ENCODE results near the gene KRTAP10-5.

KRTAP10-5 gene

DNA sequence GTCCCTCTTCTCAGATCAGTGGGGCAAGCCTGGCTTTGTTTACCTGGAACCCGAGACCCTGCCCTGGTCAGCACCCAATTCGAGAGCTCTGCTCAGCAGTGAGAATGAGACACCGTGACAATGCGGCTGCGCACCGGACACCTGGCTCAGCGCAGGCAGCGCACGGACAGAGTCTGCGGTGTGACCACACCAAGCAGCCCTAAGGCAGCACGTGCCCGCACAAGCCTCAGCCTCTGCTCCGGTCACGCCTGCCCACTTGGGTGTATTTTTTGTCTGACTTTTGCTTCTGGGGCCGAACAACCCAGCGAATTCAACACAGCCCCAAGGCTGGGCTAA is 36.2 kb upstream of the KRTAP10-5 start:
- no peak for DNase-seq (ENCODE audit: extremely low read depth, insufficient read length)
- H3K4me3 ChIP-seq (replicated peaks; ENCODE audit: low read depth, low read length) = no peak overlapping the region

DNA sequence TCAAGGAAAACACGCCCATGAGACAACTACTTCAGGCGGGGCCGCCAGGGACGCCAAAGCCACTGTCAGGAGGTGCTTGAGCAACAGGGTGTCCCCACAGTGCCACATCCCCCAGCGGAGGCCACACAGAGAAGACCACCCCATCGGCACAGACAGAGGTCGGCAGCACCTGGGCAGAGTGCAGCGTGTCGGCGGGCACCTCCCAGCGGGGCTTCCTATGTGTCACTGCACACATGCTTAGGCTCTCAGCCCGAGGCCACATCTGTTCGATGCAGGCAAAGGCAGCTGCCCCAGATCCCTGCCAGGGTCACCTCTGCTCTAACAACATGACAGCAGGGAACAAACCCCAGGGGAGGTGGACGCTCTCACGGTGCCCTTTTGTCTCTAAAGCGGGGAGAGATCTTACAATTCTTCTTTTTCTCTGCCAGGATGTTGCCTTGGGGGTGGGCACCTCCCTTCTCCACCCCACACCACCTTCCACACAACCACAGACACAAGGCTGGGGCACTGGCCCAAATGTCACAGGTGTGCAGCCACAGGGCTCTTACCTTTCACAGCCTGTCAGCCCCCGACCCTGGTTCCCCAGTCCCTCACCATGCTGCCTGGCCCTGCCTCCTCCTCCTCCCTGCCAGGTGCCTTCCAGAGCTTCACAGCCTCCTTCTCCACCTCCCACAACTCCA is 35.6 kb upstream of the KRTAP10-5 start:
- TF ChIP-seq, protein P1, sequence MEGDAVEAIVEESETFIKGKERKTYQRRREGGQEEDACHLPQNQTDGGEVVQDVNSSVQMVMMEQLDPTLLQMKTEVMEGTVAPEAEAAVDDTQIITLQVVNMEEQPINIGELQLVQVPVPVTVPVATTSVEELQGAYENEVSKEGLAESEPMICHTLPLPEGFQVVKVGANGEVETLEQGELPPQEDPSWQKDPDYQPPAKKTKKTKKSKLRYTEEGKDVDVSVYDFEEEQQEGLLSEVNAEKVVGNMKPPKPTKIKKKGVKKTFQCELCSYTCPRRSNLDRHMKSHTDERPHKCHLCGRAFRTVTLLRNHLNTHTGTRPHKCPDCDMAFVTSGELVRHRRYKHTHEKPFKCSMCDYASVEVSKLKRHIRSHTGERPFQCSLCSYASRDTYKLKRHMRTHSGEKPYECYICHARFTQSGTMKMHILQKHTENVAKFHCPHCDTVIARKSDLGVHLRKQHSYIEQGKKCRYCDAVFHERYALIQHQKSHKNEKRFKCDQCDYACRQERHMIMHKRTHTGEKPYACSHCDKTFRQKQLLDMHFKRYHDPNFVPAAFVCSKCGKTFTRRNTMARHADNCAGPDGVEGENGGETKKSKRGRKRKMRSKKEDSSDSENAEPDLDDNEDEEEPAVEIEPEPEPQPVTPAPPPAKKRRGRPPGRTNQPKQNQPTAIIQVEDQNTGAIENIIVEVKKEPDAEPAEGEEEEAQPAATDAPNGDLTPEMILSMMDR (IDR thresholded peaks at IDR 0.05; ENCODE audit: insufficient read depth, low read length, poor library complexity, severe bottlenecking) = no peak
- no peak for DNase-seq (ENCODE audit: extremely low read depth, insufficient read length)

More for the DNA sequence above, 36.2 kb upstream of the KRTAP10-5 start:
- H3K27me3 ChIP-seq (replicated peaks; ENCODE audit: control insufficient read depth, insufficient read depth, low read length) = no peaks in the 10 kb centered on the region
- TF ChIP-seq, protein P1 (IDR thresholded peaks at IDR 0.05; ENCODE audit: insufficient read depth, low read length, poor library complexity, severe bottlenecking) = no peak
- H3K36me3 ChIP-seq (ENCODE audit: control insufficient read depth, insufficient read depth, low read length) = no peaks in the 10 kb centered on the region

DNA sequence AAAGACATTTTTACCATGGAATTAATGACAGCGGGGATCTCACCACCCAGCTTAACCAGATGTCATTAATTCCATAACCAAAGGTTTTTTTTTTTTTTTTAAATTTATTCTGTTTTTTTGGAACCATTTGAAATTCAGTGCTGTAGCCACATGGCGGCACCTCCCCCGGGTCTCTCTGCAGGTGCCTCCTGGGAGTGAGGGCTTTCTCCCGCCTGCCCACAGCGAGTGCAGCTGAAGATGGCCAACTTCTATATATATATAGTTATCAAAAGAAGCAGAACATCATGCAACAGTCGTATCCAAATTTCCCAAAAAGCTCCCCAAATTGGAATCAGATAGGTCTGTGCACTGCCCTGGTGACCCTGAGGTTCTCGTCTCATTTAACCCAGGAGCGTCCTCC is 35.1 kb upstream of the KRTAP10-5 start:
- TF ChIP-seq, protein P1 (IDR thresholded peaks at IDR 0.05; ENCODE audit: insufficient read depth, low read length, poor library complexity, severe bottlenecking) = no peak
- DNase-seq (ENCODE audit: extremely low read depth, insufficient read length) = no peak
- Histone ChIP-seq H3K4me3 (replicated peaks; ENCODE audit: low read depth, low read length) (no peak overlapping the region), H3K27me3 (replicated peaks; ENCODE audit: control insufficient read depth, insufficient read depth, low read length) (no peaks in the 10 kb centered on the region), H3K36me3 (ENCODE audit: control insufficient read depth, insufficient read depth, low read length) (no peaks in the 10 kb centered on the region)

More for the DNA sequence above, 35.6 kb upstream of the KRTAP10-5 start:
- H3K4me3 ChIP-seq (replicated peaks; ENCODE audit: low read depth, low read length) = no peak overlapping the region
- no peaks in the 10 kb centered on the region for H3K27me3 ChIP-seq (replicated peaks; ENCODE audit: control insufficient read depth, insufficient read depth, low read length)
- H3K36me3 ChIP-seq (ENCODE audit: control insufficient read depth, insufficient read depth, low read length) = no peaks in the 10 kb centered on the region

DNA sequence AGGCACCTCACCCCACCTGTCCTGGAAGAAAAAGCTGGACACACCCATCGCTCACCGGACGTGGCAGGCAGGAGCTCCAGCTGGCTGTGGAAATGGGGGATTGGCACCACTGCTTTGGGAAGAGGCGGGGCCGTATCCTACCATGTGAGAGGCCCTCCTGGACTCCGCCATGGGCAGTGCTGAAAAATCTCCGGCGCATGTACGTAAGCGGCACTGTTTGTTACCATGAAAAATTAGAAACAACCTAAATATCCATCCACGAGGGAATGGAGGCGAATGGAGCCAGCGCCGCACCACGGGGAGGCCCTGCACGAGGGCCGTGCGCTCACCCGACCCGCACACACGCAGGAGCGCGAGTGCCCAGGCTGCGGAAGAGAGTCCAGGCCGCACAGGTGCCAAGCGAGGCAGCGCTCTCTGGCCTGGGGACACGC is 34.6 kb upstream of the KRTAP10-5 start:
- DNase-seq (ENCODE audit: extremely low read depth, insufficient read length) = no peak
- H3K27me3 ChIP-seq (replicated peaks; ENCODE audit: control insufficient read depth, insufficient read depth, low read length) = no peaks in the 10 kb centered on the region
- H3K36me3 ChIP-seq (ENCODE audit: control insufficient read depth, insufficient read depth, low read length) = no peaks in the 10 kb centered on the region
- TF ChIP-seq, protein P1 (IDR thresholded peaks at IDR 0.05; ENCODE audit: insufficient read depth, low read length, poor library complexity, severe bottlenecking) = no peak
- no peak overlapping the region for H3K4me3 ChIP-seq (replicated peaks; ENCODE audit: low read depth, low read length)

DNA sequence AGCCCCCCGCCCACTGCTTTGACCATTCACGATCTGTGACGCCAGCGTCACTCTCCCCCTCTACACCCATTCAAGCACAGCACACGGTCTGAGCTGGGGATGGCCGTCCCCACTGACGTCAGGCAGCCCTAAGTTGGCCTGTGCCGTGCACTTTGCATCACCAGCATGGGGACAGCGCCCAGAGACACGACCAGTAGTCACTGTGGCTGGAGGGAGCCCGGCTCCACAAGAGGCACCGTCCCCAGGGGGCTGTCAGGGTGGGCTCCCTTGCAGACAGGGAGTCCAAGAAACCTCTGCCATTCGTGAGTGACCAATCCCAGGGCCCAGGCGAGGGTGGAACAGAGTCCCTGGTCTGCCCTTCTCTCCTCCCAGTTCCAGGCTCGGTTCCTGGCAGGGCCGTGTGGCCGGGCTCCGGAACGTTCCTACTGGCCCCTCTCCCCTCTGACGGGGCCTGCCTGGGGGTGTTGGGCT is 33.8 kb upstream of the KRTAP10-5 start:
- DNase-seq (ENCODE audit: extremely low read depth, insufficient read length) = no peak
- TF ChIP-seq, protein P1 (IDR thresholded peaks at IDR 0.05; ENCODE audit: insufficient read depth, low read length, poor library complexity, severe bottlenecking) = no peak
- Histone ChIP-seq H3K36me3 (ENCODE audit: control insufficient read depth, insufficient read depth, low read length) (no peaks in the 10 kb centered on the region), H3K27me3 (replicated peaks; ENCODE audit: control insufficient read depth, insufficient read depth, low read length) (no peaks in the 10 kb centered on the region), H3K4me3 (replicated peaks; ENCODE audit: low read depth, low read length) (no peak overlapping the region)

Data from GM06990 (cell line).